HG02678 (cell line): Measurements from ENCODE around the gene POLR2B.
"Not testable (repeated sequence)": the region's sequence is repeated elsewhere in the genome, so short reads cannot be mapped to it uniquely, and the experiment has no call there.

Experiments
- ATAC-seq: cut with Tn5 transposase; IDR thresholded peaks from one replicate; pipeline ENCODE4 v1.9.1; 2021; ENCODE audit warnings: mild to moderate bottlenecking, moderate library complexity; ENCODE audit not compliant: unreplicated experiment

Gene POLR2B

DNA sequence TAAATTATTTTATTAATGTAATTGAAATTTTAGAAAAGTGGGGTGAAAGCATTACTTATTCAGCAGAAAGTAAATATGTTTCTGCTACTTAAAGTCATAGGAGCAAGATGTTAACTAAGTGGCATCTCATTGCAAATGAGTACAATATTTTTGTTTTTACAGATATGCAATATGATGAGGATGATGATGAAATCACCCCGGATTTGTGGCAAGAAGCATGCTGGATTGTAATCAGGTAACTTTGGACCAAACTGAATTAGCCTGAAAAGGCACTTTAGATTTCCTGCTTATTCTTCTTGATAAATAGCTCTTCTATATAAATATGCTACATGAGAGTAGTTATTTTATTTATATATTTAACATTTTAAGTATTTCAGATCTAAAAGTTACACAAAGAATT, 7.5 kb downstream of the POLR2B start:
- ATAC-seq: no peak

DNA sequence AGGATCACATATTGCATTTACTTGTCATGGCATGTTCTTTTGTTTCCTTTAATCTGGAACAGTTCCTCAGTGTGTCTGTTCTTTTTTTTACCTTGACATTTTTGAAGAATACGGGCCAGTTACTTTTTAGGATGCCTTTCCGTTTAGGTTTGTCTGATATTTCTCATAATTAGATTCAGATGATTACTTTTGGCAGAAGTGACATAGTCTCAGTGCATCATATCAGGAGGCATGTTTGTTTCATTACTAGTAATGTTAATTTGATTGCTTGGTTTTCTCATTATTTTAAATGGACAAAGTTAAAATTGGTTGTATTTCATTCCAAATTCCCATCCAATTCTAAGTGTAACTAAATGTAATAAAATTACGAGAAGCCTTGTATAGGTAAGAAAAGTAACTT, 8.3 kb downstream of the POLR2B start:
- no peak for ATAC-seq

DNA sequence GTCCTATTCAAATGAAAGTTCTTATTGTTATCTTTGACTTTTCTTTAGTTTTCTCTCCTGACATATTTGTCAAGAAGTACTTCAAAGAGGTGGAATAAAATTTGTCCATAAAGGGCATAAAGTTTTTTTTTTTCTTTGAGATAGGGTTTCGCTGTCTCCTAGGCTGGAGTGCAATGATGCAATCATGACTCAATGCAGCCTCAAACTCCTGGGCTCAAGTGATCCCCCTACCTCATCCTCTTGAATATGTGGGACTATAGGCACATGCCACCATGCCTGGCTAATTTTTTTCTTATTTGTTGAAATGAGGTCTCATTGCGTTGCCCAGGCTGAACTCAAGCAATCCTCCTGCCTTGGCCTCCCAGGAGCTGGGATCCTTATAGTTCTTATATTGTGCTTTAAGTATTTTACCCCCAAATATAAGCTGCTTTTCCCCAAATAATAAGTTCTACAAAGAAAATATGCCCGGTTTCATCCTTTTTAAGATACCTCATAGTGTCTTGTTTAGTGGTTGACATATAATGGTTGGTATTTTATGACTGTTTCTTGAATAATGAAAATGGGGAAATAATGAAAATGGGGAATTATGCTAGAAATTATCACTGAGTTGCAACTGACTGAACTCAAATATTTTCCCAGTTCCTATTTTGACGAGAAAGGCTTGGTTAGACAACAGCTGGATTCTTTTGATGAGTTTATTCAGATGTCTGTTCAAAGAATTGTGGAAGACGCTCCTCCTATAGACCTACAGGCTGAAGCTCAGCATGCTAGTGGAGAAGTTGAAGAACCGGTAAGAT, 11.6 kb downstream of the POLR2B start:
- ATAC-seq: no peak

DNA sequence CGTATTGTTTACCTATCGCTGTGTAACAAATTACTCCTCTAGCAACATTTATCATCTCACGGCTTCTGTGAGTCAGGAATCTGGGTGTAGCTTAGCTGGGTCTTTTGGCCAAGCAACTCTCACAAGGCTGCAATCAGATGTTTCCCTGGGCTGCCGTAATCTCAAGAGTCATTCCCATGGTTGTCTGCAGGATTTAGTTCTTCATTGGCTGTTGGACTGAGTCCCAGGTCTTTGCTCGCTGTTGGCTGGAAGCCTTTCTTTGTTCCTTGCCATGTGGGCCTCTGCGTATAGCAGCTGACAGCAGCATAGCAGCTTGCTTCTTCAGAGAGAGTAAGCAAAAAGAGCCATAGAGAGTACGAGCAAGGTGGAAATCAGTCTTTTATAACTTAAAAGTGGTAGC, 16.8 kb downstream of the POLR2B start:
- ATAC-seq: no peak

- no peak for ATAC-seq
These were observed 21.1 kb downstream of the POLR2B start for GRCh38 chr4:56999751-57000150.

GRCh38 chr4:57013543-57014120, 34.9 kb downstream of the POLR2B start:
- no peak for ATAC-seq

- no peak for ATAC-seq
These were observed 40.3 kb downstream of the POLR2B start for GRCh38 chr4:57018980-57019379.

- ATAC-seq: no peak
These were observed 41.9 kb downstream of the POLR2B start for GRCh38 chr4:57020467-57021101.

GRCh38 chr4:57023104-57023503, 44.4 kb downstream of the POLR2B start:
- no peak for ATAC-seq

DNA sequence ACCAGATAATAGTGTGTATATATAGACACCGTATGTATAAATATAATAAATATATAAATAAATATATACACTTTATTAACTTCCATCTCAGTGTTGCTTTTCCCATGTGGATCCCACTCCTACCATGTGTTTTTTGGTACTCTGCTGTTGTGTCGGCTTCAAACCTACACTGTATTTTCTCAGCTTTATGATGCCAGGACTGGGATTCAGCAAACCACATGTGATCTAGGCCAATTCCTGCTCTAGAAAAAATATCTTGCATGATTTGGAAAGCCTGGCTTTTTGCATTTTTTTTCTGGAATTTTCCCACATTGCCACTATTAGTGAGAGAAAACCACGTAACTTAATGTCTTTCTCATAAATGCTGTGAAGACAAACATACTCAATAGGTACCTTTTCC, 55.8 kb downstream of the POLR2B start:
- no peak for ATAC-seq

DNA sequence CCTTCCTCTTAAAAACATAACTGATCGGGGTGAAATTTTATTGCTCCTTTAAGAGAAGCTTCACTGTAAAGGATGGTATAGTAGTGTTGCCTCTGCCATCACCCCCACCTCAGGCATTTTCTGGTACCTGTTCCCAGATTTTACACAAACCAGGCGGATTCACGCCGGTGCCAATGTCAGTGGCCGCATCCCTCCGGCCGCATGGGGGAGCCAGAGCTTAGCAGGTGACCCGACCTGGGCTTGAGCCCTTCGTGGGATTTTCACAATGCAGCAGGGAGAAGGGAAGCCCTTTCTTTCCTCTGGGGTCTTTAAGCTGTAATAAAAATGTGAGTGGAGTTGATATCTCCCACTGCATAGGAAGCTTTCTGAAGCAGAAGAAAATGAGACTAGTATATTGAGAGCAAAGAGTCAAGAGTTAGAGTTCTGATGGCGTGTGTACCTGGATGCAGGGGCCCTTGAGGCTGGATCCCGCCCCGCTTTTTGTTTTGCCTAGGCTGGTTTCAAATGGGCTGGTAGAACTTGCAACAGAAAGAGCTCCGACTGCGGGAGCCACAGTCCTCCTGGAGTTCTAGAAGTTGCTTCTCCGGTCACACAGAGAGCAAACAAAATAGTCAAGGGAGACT, 59.4 kb downstream of the POLR2B start:
- peak; percentile 51 for ATAC-seq

- no peak for ATAC-seq
These were observed 60.6 kb downstream of the POLR2B start for GRCh38 chr4:57039345-57039744.

GRCh38 chr4:57040510-57040909, 61.8 kb downstream of the POLR2B start:
- ATAC-seq: no peak

- ATAC-seq: no peak
These were observed 62.3 kb downstream of the POLR2B start for GRCh38 chr4:57041020-57041419.

DNA sequence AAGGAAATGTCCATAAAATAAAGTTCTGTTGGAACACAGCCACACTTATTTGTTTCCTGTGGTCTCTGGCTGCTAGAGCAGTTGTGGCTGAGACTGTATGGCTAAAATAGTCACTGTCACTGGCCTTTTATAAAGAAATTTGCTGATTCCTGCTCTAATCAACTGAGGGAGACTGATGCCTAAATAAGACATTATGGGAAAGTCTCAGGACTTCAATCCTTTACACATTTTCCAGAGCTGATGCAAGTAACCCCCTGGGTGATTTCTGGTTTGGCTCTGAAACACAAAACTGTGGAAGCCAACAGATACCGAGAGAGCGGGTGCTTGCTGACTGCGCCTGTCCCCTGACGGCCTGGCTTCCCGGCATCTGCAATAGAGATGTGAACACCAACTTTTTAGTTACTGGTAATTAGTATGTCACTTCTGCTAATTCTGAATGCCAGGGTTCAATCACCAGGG, 64.0 kb downstream of the POLR2B start:
- no peak for ATAC-seq

GRCh38 chr4:57043347-57044251, 64.9 kb downstream of the POLR2B start:
- no peak for ATAC-seq

GRCh38 chr4:57044279-57044678, 65.6 kb downstream of the POLR2B start:
- no peak for ATAC-seq

DNA sequence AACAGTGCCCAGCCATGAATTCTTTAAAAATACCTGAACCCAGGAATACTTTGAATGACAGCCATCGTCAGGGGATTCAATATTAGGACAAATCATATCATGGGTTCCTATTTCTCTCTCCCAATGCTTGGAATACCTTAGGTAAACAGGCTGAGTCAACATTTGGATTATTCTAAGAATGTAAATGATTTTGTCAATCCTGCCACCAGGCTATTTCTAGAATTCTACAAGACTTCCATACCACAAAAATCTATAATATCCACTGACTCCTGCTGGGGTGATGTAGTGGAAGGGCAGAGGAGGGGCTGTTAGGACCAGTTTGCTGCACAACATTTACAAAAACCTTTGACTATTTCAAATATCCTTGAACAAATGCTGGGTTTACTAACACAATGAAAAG, 66.3 kb downstream of the POLR2B start:
- ATAC-seq: no peak

- ATAC-seq: not testable (repeated sequence)
These were observed 68.3 kb downstream of the POLR2B start for GRCh38 chr4:57047046-57047445.

DNA sequence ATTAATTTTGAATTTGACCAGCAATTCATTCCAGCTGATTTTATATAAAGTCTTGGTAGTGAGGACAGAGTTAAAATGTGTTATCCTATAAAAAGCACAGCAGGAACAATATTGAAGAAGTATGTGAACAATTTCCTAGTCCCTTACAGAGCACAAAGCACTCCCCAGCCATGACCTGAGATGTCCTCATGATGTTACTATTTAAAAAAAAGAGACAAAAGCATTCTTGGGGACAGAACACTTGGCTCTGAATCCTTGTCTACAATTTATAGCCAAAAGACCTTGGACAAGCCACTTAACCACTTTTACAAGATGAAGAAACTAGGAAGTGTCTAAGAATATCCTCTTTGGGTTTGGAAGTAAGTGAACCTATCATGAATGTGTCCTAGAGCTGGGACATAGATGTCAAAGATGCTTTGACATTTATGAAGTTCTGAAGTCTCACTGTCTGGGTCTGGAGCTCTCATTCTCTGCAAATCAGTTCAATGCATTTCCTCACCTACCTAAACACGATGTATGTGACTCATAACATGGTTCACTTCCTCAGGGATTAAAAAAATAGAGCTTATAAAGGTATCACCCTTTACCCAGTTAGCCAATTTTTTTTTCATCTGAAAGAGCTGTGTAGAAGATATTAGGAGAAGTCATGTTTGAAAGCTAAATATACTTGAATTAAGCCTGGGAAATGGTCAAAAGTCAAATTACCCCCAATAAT, 70.1 kb downstream of the POLR2B start:
- ATAC-seq: no peak
